SU-DHL-6 (cell line): ENCODE data around the gene AANAT.

Experiments used
- EZH2phosphoT487 ChIP-seq: fragments of 200-600 bp; sonication (generic), shearing (Covaris generic); conservative IDR thresholded peaks from 2 replicates; pipeline ENCODE4 v1.6.1; 2018; ENCODE audit warnings: mild to moderate bottlenecking, antibody characterized with exemption, low read length, moderate library complexity, mixed read lengths
- TF ChIP-seq, protein P1 (sequence below): fragments of 200-600 bp; sonication (generic); IDR thresholded peaks from one replicate; pipeline ENCODE4 v1.5.1; 2017; ENCODE audit warnings: antibody characterized with exemption, mild to moderate bottlenecking, low read length, moderate library complexity; ENCODE audit not compliant: insufficient read depth, poor library complexity, severe bottlenecking

DNA sequence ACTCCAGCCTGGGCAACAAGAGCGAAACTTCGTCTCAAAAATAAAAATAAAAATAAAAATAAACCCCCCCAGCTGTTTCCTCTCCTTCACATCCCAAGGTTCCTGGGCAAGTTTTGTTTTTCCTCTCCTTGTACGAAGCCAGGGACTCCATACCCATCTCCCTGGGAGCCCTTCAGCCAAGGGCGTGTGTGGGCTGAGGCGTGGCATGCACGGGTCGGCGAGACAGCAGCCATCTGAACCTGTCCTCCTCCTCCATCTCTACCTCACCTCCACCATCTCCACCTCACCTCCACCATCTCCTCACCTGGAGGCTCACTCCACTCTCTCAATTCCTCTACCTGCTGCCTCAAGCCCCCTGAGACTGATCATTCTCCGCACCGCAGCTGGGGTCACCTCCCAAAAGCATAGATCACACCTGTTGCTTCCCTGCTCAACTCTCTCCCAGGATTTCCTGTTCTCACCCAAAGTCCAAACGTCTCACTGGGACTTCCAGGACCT lies 16.9 kb downstream of the AANAT start:
- TF ChIP-seq, protein P1, sequence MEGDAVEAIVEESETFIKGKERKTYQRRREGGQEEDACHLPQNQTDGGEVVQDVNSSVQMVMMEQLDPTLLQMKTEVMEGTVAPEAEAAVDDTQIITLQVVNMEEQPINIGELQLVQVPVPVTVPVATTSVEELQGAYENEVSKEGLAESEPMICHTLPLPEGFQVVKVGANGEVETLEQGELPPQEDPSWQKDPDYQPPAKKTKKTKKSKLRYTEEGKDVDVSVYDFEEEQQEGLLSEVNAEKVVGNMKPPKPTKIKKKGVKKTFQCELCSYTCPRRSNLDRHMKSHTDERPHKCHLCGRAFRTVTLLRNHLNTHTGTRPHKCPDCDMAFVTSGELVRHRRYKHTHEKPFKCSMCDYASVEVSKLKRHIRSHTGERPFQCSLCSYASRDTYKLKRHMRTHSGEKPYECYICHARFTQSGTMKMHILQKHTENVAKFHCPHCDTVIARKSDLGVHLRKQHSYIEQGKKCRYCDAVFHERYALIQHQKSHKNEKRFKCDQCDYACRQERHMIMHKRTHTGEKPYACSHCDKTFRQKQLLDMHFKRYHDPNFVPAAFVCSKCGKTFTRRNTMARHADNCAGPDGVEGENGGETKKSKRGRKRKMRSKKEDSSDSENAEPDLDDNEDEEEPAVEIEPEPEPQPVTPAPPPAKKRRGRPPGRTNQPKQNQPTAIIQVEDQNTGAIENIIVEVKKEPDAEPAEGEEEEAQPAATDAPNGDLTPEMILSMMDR: no peak
- no peak for TF ChIP-seq EZH2phosphoT487
